ENCODE data around the gene MYRIP.
"Not testable (repeated sequence)": the region's sequence is repeated elsewhere in the genome, so short reads cannot be mapped to it uniquely, and the experiment has no call there.

MYRIP gene

DNA sequence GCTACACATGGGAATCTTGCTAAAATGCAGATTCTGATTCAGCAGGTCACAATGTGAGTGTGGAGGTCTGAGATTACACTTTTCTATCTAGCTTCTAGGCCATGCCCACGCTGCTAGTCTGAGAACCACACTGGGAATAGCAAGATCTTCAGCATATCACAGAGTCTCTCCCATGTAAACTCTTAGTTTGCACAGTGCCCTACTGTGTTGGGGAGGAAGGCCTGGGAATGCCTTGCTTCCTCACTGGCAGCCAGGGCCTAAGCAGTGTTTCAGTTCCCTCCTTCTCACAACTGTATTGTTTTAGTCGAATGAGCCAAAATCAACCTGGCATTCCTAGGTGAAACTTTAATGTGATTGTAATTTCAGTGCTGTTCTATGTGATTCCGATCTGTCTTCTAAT lies 320.1 kb downstream of the MYRIP start:
- Mint-ChIP-seq H3K4me1 (ENCODE audit: low read depth) (no peaks in the 10 kb centered on the region), H3K36me3 (ENCODE audit: low read depth) (no peaks in the 10 kb centered on the region), H3K4me3 (no peak overlapping the region), H3K27me3 (ENCODE audit: low read depth) (no peaks in the 10 kb centered on the region), H3K27ac (no peak overlapping the region), H3K9me3 (peaks cover 12% of the 10 kb centered on the region)

DNA sequence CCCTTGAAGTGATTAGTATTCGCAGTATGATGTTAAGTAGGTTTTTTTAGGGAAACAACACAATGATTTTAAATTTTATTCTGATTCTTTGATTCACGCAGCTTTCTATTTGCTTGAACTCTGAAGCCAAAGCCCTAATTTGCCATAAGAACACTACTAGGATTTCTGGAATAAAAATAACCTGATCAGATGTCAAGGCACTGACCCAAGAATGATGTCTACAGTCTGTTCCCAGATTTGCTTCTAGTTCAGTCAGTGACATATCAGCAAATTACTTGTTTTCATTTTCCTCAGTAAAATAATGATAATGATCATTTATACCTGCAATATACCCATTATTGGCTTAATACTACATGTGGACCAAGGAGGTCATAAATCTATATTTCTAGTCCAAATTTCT lies 320.6 kb downstream of the MYRIP start:
- Mint-ChIP-seq H3K4me1 (ENCODE audit: low read depth) (no peaks in the 10 kb centered on the region), H3K4me3 (no peak overlapping the region), H3K9me3 (peaks cover 12% of the 10 kb centered on the region), H3K27me3 (ENCODE audit: low read depth) (no peaks in the 10 kb centered on the region), H3K36me3 (ENCODE audit: low read depth) (no peaks in the 10 kb centered on the region), H3K27ac (no peak overlapping the region)

DNA sequence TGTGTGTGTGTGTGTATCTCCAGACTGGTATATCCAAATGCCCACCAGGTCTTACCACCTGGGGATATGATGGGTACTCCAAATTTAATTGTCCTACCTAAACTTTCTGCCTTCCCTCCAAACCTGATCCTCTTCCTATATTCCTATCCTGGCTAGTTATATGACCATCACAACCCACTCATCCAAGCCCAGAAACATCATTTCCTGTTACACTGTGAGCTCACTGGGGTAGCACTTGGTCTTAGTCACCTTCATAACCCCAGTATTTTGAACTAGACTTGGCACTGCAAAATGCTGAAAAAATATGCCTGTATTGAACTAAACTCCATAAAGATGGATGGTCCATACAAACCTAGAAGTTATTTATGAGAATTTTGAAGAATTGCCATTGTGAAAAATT lies 321.3 kb downstream of the MYRIP start:
- H3K36me3 Mint-ChIP-seq (ENCODE audit: low read depth), result no peaks in the 10 kb centered on the region
- H3K4me3 Mint-ChIP-seq, result no peak overlapping the region
- H3K4me1 Mint-ChIP-seq (ENCODE audit: low read depth), result no peaks in the 10 kb centered on the region
- peaks cover 12% of the 10 kb centered on the region for H3K9me3 Mint-ChIP-seq
- H3K27ac Mint-ChIP-seq, result no peak overlapping the region
- no peaks in the 10 kb centered on the region for H3K27me3 Mint-ChIP-seq (ENCODE audit: low read depth)

DNA sequence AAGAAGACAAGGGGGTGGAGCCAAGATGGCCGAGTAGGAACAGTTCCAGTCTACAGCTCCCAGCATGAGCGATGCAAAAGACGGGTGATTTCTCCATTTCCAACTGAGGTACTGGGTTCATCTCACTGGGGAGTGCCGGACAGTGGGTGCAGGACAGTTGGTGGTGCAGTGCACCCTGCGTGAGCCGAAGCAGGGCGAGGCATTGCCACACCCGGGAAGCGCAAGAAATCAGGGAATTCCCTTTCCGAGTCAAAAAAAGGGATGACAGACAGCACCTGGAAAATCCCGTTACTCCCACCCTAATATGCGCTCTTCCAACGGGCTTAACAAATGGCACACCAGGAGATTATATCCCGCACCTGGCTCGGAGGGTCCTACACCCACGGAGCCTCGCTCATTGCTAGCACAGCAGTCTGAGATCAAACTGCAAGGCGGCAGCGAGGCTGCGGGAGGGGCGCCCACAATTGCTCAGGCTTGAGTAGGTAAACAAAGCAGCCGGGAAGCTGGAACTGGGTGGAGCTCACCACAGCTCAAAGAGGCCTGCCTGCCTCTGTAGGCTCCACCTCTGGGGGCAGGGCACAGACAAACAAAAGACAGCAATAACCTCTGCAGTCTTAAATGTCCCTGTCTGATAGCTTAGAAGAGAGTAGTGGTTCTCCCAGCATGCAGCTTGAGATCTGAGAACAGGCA lies 324.6 kb downstream of the MYRIP start:
- peaks cover 12% of the 10 kb centered on the region for H3K9me3 Mint-ChIP-seq
- not testable (repeated sequence) for H3K4me3 Mint-ChIP-seq; H3K36me3 Mint-ChIP-seq (ENCODE audit: low read depth); H3K27me3 Mint-ChIP-seq (ENCODE audit: low read depth); H3K27ac Mint-ChIP-seq; H3K4me1 Mint-ChIP-seq (ENCODE audit: low read depth)

DNA sequence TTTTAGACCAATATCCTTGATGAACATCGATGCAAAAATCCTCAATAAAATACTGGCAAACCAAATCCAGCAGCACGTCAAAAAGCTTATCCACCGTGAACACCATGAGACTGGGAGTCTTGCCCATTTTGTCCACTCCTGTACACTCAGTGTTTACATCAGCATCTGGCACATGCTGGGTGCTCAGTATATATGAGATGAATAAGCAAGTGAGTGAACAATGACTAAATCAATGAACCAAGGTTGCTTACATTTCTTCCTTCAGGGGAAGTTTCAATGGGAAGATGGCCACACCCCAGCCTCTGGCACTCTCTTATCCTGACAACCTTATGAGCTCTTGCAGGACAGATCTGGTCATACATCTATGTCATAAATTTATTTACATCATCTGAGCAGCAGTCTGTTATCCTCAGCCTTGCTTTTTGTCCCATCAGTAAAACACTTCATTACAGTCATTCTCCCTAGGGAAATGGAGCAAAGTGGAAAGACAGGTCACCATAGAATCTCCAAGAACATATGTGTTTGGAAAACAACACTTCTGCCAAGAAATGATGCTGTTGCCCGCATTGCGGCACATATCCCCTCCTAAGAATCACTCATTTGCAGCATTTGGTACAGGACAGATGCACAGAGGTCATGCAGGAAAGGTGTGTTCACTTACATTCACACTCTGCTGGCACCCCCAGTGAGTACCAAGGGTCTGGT lies 328.3 kb downstream of the MYRIP start:
- Mint-ChIP-seq H3K4me3 (no peak overlapping the region), H3K36me3 (ENCODE audit: low read depth) (no peaks in the 10 kb centered on the region), H3K4me1 (ENCODE audit: low read depth) (no peaks in the 10 kb centered on the region), H3K27ac (no peak overlapping the region), H3K27me3 (ENCODE audit: low read depth) (no peaks in the 10 kb centered on the region), H3K9me3 (peaks cover 12% of the 10 kb centered on the region)

DNA sequence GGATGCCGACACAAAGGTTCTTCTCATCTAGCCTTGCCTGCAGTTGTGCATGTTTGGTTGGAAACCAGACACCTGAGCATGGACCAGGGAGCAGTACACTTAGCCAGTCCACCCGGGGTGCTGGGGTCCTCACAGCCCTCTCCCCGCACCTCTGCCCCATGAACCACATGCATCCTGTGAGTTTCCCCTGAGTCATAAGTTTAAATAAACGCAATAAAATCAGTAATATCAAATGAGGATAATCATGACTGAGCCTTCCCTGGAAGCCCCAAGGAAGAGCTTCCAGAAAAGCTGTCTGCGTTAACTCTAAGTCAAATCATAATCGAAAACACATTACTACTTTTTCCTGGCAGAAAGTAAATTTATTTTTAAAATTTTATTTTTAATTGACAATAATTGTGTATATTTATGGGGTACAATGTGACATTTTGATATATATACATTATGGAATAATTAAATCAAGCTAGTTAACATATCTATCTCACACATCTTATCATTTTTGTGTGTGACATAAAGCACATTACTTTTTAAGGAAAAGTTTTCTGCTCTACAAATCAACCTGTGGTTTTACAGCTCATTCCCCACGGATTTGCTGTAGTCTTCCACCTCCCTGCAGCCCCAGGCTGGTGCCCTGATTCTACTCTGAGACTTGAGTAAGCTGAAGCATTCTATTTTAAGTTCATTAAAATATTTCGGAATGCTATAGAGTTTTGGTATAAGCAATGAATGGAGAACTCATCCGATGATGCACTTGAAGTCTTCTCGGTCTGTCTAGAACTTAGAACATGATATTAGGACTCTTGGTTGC lies 334.1 kb downstream of the MYRIP start:
- no peaks in the 10 kb centered on the region for H3K27me3 Mint-ChIP-seq (ENCODE audit: low read depth)
- H3K9me3 Mint-ChIP-seq, result no peaks in the 10 kb centered on the region
- H3K4me3 Mint-ChIP-seq, result no peak overlapping the region
- H3K27ac Mint-ChIP-seq, result no peak overlapping the region
- no peaks in the 10 kb centered on the region for H3K36me3 Mint-ChIP-seq (ENCODE audit: low read depth)
- no peaks in the 10 kb centered on the region for H3K4me1 Mint-ChIP-seq (ENCODE audit: low read depth)

DNA sequence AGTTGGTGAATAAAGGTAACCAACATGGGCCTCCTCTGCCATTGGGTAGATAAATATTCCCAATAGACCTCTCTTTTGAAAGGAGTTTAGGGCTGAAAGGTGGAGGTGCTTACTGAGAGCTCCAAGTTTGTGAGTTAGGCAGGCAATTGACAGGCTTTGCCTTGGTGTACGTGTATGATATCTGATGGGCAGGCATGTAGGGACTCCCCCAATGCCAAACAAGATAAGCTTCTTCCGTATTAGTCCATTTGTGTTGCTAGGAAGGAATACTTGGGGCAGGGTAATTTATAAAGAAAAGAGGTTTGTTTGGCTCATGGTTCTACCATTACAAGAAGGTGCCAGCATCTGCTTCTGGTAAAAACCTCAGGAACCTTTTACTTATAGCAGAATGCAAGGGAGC lies 339.4 kb downstream of the MYRIP start:
- no peaks in the 10 kb centered on the region for H3K36me3 Mint-ChIP-seq (ENCODE audit: low read depth)
- H3K27ac Mint-ChIP-seq, result no peak overlapping the region
- no peaks in the 10 kb centered on the region for H3K4me1 Mint-ChIP-seq (ENCODE audit: low read depth)
- no peak overlapping the region for H3K4me3 Mint-ChIP-seq
- no peaks in the 10 kb centered on the region for H3K9me3 Mint-ChIP-seq
- no peaks in the 10 kb centered on the region for H3K27me3 Mint-ChIP-seq (ENCODE audit: low read depth)

DNA sequence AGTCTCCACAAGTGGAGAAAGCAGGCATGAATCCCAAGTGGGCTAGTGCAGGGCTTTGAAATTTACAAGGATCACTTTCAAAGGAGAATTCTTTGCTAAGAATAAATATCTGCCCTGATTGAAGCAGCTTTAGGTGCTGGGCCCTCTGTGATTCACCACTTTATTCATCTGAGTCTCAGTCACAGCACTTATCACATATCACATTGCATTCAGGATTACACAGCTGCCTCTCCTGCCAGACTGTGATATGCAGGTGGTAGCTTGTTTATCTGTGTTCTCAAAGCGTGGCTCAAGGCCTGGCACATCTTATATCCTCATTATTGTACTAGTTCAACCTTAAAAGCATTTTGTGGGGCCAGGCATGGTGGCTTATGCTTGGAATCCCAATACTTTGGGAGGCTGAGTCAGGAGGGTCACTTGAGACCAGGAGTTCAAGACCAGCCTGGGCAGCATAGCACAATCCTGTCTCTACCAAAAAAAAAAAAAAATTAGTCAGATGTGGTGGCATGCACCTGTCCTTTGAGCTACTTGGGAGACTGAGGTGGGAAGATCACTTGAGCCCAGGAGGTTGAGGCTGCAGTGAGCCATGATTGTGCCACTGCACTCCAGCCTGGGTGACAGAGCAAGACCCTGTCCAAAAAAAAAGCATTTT lies 343.2 kb downstream of the MYRIP start:
- H3K27me3 Mint-ChIP-seq (ENCODE audit: low read depth), result no peaks in the 10 kb centered on the region
- H3K36me3 Mint-ChIP-seq (ENCODE audit: low read depth), result no peaks in the 10 kb centered on the region
- H3K9me3 Mint-ChIP-seq, result no peaks in the 10 kb centered on the region
- H3K4me1 Mint-ChIP-seq (ENCODE audit: low read depth), result no peaks in the 10 kb centered on the region
- H3K27ac Mint-ChIP-seq, result no peak overlapping the region
- H3K4me3 Mint-ChIP-seq, result no peak overlapping the region

DNA sequence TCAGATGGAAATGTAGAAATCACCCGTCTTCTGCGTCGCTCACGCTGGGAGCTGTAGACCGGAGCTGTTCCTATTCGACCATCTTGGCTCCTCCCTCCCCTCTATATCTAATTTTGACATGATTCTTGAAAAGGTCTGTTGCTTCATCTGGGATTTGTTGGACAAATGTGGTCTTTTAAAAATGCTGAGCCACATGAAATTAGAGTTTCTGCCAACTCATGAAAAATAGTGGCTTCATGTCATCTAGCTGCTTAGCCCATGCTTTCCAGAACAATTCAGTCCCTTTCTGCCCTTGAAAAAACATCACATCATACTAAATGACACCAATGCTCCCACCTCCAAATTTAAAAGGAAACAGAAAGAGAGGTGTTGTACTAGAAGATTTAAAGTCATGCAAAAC lies 351.5 kb downstream of the MYRIP start:
- H3K4me1 Mint-ChIP-seq (ENCODE audit: low read depth), result no peaks in the 10 kb centered on the region
- H3K27me3 Mint-ChIP-seq (ENCODE audit: low read depth), result no peaks in the 10 kb centered on the region
- no peak overlapping the region for H3K27ac Mint-ChIP-seq
- no peak overlapping the region for H3K4me3 Mint-ChIP-seq
- no peaks in the 10 kb centered on the region for H3K36me3 Mint-ChIP-seq (ENCODE audit: low read depth)
- no peaks in the 10 kb centered on the region for H3K9me3 Mint-ChIP-seq

DNA sequence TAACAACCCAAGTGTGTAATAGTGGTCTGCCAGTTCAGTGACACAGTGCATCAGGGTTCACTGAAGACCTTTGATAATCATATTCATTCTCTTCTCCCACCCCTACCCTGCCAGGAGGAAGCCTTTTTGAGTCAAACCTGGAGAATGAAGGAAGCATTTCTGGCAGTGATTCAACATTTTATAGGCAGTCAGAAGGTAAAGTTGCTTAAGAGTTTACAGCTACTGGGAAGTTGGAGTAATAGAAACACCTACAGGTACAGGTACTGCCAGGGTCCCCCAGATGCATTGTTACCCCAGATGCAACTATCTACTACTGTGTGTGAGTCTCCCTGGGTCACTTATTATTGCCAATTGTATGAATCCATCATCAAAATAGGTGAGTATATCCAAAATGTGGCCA lies 353.2 kb downstream of the MYRIP start:
- Mint-ChIP-seq H3K4me3 (no peak overlapping the region), H3K36me3 (ENCODE audit: low read depth) (no peaks in the 10 kb centered on the region), H3K27ac (no peak overlapping the region), H3K9me3 (no peaks in the 10 kb centered on the region), H3K4me1 (ENCODE audit: low read depth) (no peaks in the 10 kb centered on the region), H3K27me3 (ENCODE audit: low read depth) (peaks cover 3% of the 10 kb centered on the region)

DNA sequence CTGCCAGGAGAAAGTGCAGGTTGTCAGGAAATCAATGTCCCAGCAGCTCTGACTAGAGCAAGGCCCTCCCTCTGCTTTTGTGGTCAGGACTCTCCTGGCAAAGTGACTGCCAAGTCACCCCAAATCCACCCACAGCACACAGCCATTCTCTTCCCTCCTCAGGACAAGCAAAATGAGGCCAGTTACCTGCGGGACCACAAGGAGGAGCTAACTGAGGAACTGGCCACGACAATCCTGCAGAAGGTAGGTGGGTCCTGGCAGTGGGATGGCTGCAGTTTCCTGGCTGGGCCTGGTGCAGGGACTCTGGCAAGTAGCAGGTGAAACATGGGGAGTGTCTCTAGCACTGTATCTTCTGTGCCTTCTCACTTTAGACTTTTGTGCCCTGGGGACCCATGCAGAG lies 357.6 kb downstream of the MYRIP start:
- Mint-ChIP-seq H3K4me3 (no peak overlapping the region), H3K4me1 (ENCODE audit: low read depth) (peaks cover 7% of the 10 kb centered on the region), H3K27ac (no peak overlapping the region), H3K27me3 (ENCODE audit: low read depth) (peaks cover 3% of the 10 kb centered on the region), H3K9me3 (no peaks in the 10 kb centered on the region), H3K36me3 (ENCODE audit: low read depth) (no peaks in the 10 kb centered on the region)

DNA sequence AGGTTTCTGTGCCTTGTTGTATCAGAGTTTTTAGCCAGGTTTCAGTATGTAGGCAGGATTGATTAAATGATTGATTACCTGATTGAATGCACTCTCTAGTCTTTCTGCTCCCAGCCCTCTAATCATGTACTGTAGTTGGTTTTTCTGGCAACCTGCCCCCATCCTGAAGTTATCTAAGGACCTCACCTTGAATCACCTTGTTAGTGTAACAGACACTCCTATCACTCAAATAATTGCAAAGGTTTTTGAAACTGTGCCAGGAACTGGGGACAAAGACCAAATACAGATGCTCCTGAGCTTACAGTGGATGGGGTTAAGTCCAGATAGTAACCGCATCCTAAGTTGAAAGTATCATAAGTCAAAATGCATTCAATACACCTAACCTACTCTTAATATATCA lies 358.5 kb downstream of the MYRIP start:
- no peak overlapping the region for H3K27ac Mint-ChIP-seq
- peaks cover 7% of the 10 kb centered on the region for H3K4me1 Mint-ChIP-seq (ENCODE audit: low read depth)

DNA sequence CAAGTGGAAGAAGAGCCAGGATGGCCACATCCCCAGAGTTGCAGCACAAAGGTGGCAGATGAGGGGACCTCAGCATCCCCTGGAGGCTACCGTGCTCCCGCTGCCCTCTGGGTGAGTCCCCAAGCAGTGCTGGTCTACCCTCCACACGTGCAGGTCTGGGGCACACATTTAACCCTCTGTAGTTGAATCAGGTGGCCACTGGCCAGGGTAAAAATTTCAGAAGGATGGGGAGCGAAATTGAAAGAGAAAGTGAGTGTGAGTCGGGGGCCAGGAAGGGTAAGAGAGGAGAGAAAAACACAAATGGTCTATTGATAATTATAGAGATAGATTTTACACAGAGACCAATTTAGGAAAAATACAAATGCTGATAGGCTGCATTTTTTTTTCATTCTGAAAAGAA lies 360.6 kb downstream of the MYRIP start:
- Mint-ChIP-seq H3K9me3 (no peaks in the 10 kb centered on the region), H3K27me3 (ENCODE audit: low read depth) (peaks cover 3% of the 10 kb centered on the region), H3K4me1 (ENCODE audit: low read depth) (peaks cover 7% of the 10 kb centered on the region), H3K36me3 (ENCODE audit: low read depth) (no peaks in the 10 kb centered on the region), H3K4me3 (peak overlapping the region; percentile 9), H3K27ac (no peak overlapping the region)

More for the DNA sequence above, 358.5 kb downstream of the MYRIP start:
- Mint-ChIP-seq H3K4me3 (no peak overlapping the region), H3K27me3 (ENCODE audit: low read depth) (peaks cover 3% of the 10 kb centered on the region), H3K36me3 (ENCODE audit: low read depth) (no peaks in the 10 kb centered on the region), H3K9me3 (no peaks in the 10 kb centered on the region)

DNA sequence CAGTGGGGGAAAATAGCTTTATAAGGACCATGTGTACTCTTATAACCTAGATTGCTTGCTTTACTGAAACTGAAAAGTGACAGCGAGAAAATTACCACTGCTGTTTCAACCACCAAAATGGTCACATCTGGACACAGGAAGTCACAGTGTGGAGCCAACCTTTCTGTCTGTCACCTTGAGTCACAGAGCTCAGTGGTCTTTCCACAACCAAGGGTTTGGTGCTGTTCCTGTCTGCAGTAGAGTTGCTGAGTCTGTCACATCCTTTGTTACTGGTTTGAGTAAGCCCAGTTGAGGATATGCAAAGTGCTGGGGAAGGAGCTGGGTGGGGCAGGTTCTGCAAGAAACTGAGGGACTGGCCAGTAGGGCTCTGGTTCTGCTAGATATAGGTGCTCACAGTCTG lies 361.0 kb downstream of the MYRIP start:
- H3K27ac Mint-ChIP-seq, result no peak overlapping the region
- H3K36me3 Mint-ChIP-seq (ENCODE audit: low read depth), result no peaks in the 10 kb centered on the region
- H3K4me3 Mint-ChIP-seq, result no peak overlapping the region
- H3K27me3 Mint-ChIP-seq (ENCODE audit: low read depth), result peaks cover 3% of the 10 kb centered on the region
- H3K9me3 Mint-ChIP-seq, result no peaks in the 10 kb centered on the region
- H3K4me1 Mint-ChIP-seq (ENCODE audit: low read depth), result peaks cover 7% of the 10 kb centered on the region
